GM12892 (cell line): Measurements from ENCODE around the gene ZNF230.

Experiments
- POLR2AphosphoS5 ChIP-seq: IDR thresholded peaks from 2 replicates; pipeline ENCODE4 v1.6.1; 2011; ENCODE audit warnings: low read depth, low read length, control low read depth
- TAF1 ChIP-seq: IDR thresholded peaks from 2 replicates; pipeline ENCODE4 v1.6.1; 2011; ENCODE audit warnings: low read depth, mild to moderate bottlenecking, control low read depth, low read length, borderline replicate concordance

DNA sequence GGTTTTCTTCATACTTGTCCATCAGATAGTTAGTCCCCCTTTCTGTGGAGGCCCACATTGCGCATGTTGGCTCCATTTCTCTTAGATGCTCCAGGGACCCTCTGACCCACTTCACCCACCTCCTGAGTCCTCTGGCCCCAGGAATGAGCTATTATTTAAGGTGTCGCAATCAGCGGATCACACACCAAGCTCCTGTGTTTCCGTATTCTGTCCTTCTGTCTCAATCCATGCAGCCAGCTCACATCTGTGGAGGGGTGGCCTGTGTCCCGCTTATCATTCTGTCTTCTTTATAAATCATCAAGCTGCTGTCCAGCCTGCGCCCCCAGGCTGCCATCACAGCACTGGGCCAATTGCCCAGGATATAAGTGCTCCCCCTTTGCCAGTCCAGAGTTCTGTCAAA, 4.7 kb downstream of the ZNF230 start:
- no peak for TF ChIP-seq POLR2AphosphoS5
- TF ChIP-seq TAF1, result no peak
